IMR-90 (cell line): ENCODE results near the gene TMEM45A.

Experiments used
- BHLHE40 ChIP-seq: fragments of 150-350 bp; IDR thresholded peaks from 2 replicates; pipeline ENCODE4 v1.6.1; 2016; ENCODE audit warnings: mild to moderate bottlenecking, low read depth, low read length
- CEBPB ChIP-seq: IDR thresholded peaks from 2 replicates; pipeline ENCODE4 v1.6.1; 2012; ENCODE audit warnings: low read depth, low read length, improper control_type of control experiment
- CTCF ChIP-seq: conservative IDR thresholded peaks from 2 replicates; pipeline ENCODE4 v1.5.1; 2012; ENCODE audit warnings: mild to moderate bottlenecking, low read depth, low read length, improper control_type of control experiment
- FOS ChIP-seq: fragments of 150-350 bp; IDR thresholded peaks from 2 replicates; pipeline ENCODE4 v1.6.1; 2016; ENCODE audit warnings: low read depth, low read length
- MAFK ChIP-seq: IDR thresholded peaks from 2 replicates; pipeline ENCODE4 v1.6.1; 2012; ENCODE audit warnings: low read depth, low read length, improper control_type of control experiment
- MAZ ChIP-seq: IDR thresholded peaks from 2 replicates; pipeline ENCODE4 v1.6.1; 2012; ENCODE audit warnings: low read depth, mild to moderate bottlenecking, low read length, improper control_type of control experiment, moderate library complexity, borderline replicate concordance
- MXI1 ChIP-seq: IDR thresholded peaks from 2 replicates; pipeline ENCODE4 v1.6.1; 2012; ENCODE audit warnings: low read depth, mild to moderate bottlenecking, low read length, moderate library complexity, borderline replicate concordance
- NFE2L2 ChIP-seq: fragments of 150-350 bp; IDR thresholded peaks from 2 replicates; pipeline ENCODE4 v1.6.1; 2016; ENCODE audit warnings: low read depth, mild to moderate bottlenecking, low read length
- POLR2A ChIP-seq: IDR thresholded peaks from 2 replicates; pipeline ENCODE4 v1.6.1; 2012; ENCODE audit warnings: mild to moderate bottlenecking, low read depth, low read length
- RAD21 ChIP-seq: IDR thresholded peaks from 2 replicates; pipeline ENCODE4 v1.6.1; 2012; ENCODE audit warnings: low read length, improper control_type of control experiment
- RCOR1 ChIP-seq: IDR thresholded peaks from 2 replicates; pipeline ENCODE4 v1.6.1; 2012; ENCODE audit warnings: mild to moderate bottlenecking, low read length, improper control_type of control experiment; ENCODE audit not compliant: insufficient replicate concordance
- SMC3 ChIP-seq: fragments of 150-350 bp; IDR thresholded peaks from 2 replicates; pipeline ENCODE4 v1.6.1; 2016; ENCODE audit warnings: low read depth, mild to moderate bottlenecking, antibody characterized with exemption, low read length, moderate library complexity
- USF2 ChIP-seq: fragments of 150-350 bp; IDR thresholded peaks from 2 replicates; pipeline ENCODE4 v1.6.1; 2017; ENCODE audit warnings: mild to moderate bottlenecking, antibody characterized with exemption, low read length, low read depth

- TF ChIP-seq CTCF (peak; percentile 89), RAD21 (peak; percentile 93), CEBPB (peak; percentile 96), POLR2A (no peak; the same call in 1 of the 2 replicates), NFE2L2 (no peak), SMC3 (peak; percentile 94), MAFK (peak; percentile 30; the same call in 1 of the 2 replicates), FOS (no peak), MAZ (no peak), BHLHE40 (no peak), RCOR1 (no peak), MXI1 (no peak), USF2 (no peak)
Observed at GRCh38 chr3:100590114-100590839, 97.9 kb downstream of the TMEM45A start.
